Neural cell (in vitro differentiated cells): ENCODE measurements around the gene RBM11.

Source experiments
- EP300 ChIP-seq: fragments of 450-650 bp; conservative IDR thresholded peaks from 2 replicates; pipeline ENCODE4 v1.6.1; 2014; ENCODE audit warnings: antibody characterized with exemption, mild to moderate bottlenecking, moderate library complexity; ENCODE audit not compliant: poor library complexity, severe bottlenecking
- EZH2 ChIP-seq: fragments of 200-600, 300-800 bp; shearing (Covaris generic), sonication (generic); IDR thresholded peaks from 2 replicates; pipeline ENCODE4 v1.6.1; 2014; ENCODE audit warnings: antibody characterized with exemption, low read length, borderline replicate concordance, mild to moderate bottlenecking; ENCODE audit not compliant: insufficient read depth, poor library complexity, severe bottlenecking
- POLR2AphosphoS5 ChIP-seq: IDR thresholded peaks from 2 replicates; pipeline ENCODE4 v1.6.1; 2012
- SMC3 ChIP-seq: fragments of 450-650 bp; conservative IDR thresholded peaks from 2 replicates; pipeline ENCODE4 v1.6.1; 2014; ENCODE audit warnings: antibody characterized with exemption, mild to moderate bottlenecking, moderate library complexity; ENCODE audit not compliant: poor library complexity
- TAF1 ChIP-seq: IDR thresholded peaks from 2 replicates; pipeline ENCODE4 v1.6.1; 2012; ENCODE audit warnings: low read depth
- TF ChIP-seq, protein P1 (sequence below): IDR thresholded peaks from 2 replicates; pipeline ENCODE4 v1.6.1; 2012; ENCODE audit warnings: borderline replicate concordance
- TF ChIP-seq, protein P2 (sequence below): fragments of 450-650 bp; IDR thresholded peaks from 2 replicates; pipeline ENCODE4 v1.5.1; 2014; ENCODE audit warnings: antibody characterized with exemption, mild to moderate bottlenecking, moderate library complexity; ENCODE audit not compliant: poor library complexity, severe bottlenecking

DNA sequence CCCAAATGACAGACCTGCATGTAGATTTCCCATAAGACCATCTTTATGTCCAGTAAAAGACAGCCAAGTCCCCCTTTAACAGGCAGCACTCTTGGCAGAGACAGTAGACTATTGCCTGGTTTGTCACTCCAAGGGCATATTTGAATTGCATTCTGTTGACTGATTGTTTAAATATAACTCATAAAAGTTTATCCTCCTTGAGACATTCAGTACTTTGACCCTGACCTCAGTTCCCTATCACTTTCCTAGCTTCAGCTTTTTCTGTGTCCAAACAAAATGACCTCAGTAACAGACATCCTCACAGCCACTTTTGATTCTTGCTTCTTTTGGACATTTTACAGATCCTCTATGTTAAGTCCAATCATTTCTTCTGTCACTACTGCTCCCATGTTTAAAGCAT is 51.1 kb downstream of the RBM11 start:
- TF ChIP-seq, protein P1, sequence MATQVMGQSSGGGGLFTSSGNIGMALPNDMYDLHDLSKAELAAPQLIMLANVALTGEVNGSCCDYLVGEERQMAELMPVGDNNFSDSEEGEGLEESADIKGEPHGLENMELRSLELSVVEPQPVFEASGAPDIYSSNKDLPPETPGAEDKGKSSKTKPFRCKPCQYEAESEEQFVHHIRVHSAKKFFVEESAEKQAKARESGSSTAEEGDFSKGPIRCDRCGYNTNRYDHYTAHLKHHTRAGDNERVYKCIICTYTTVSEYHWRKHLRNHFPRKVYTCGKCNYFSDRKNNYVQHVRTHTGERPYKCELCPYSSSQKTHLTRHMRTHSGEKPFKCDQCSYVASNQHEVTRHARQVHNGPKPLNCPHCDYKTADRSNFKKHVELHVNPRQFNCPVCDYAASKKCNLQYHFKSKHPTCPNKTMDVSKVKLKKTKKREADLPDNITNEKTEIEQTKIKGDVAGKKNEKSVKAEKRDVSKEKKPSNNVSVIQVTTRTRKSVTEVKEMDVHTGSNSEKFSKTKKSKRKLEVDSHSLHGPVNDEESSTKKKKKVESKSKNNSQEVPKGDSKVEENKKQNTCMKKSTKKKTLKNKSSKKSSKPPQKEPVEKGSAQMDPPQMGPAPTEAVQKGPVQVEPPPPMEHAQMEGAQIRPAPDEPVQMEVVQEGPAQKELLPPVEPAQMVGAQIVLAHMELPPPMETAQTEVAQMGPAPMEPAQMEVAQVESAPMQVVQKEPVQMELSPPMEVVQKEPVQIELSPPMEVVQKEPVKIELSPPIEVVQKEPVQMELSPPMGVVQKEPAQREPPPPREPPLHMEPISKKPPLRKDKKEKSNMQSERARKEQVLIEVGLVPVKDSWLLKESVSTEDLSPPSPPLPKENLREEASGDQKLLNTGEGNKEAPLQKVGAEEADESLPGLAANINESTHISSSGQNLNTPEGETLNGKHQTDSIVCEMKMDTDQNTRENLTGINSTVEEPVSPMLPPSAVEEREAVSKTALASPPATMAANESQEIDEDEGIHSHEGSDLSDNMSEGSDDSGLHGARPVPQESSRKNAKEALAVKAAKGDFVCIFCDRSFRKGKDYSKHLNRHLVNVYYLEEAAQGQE, result no peak
- TF ChIP-seq, protein P2, sequence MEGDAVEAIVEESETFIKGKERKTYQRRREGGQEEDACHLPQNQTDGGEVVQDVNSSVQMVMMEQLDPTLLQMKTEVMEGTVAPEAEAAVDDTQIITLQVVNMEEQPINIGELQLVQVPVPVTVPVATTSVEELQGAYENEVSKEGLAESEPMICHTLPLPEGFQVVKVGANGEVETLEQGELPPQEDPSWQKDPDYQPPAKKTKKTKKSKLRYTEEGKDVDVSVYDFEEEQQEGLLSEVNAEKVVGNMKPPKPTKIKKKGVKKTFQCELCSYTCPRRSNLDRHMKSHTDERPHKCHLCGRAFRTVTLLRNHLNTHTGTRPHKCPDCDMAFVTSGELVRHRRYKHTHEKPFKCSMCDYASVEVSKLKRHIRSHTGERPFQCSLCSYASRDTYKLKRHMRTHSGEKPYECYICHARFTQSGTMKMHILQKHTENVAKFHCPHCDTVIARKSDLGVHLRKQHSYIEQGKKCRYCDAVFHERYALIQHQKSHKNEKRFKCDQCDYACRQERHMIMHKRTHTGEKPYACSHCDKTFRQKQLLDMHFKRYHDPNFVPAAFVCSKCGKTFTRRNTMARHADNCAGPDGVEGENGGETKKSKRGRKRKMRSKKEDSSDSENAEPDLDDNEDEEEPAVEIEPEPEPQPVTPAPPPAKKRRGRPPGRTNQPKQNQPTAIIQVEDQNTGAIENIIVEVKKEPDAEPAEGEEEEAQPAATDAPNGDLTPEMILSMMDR, result no peak
- TF ChIP-seq POLR2AphosphoS5, result no peak
- TF ChIP-seq EZH2, result no peak
- TF ChIP-seq SMC3, result no peak
- no peak for TF ChIP-seq TAF1
- no peak for TF ChIP-seq EP300
